NB4 (cell line): ENCODE measurements around the gene CP.
"Not testable (repeated sequence)": the region's sequence is repeated elsewhere in the genome, so short reads cannot be mapped to it uniquely, and the experiment has no call there.

Source experiments
- DNase-seq: peaks from one replicate; pipeline ENCODE4 v3.0.0; 2010; ENCODE audit warnings: low read depth
- H3K4me3 ChIP-seq: one replicate; pipeline ENCODE4 v1.5.1; 2011; ENCODE audit warnings: mild to moderate bottlenecking, low read depth, low read length, moderate library complexity
- MAX ChIP-seq: IDR thresholded peaks from 2 replicates; pipeline ENCODE4 v1.6.1; 2011; ENCODE audit warnings: low read depth, low read length
- MYC ChIP-seq: IDR thresholded peaks from 2 replicates; pipeline ENCODE4 v1.6.1; 2011; ENCODE audit warnings: low read depth, low read length
- POLR2A ChIP-seq: IDR thresholded peaks from 2 replicates; pipeline ENCODE4 v1.6.1; 2011; ENCODE audit warnings: mild to moderate bottlenecking; ENCODE audit not compliant: insufficient read length; ENCODE audit errors: extremely low read depth
- TF ChIP-seq, protein P1 (sequence below): IDR thresholded peaks from one replicate; pipeline ENCODE4 v1.5.1; 2012; ENCODE audit warnings: low read depth, low read length

The CP gene

DNA sequence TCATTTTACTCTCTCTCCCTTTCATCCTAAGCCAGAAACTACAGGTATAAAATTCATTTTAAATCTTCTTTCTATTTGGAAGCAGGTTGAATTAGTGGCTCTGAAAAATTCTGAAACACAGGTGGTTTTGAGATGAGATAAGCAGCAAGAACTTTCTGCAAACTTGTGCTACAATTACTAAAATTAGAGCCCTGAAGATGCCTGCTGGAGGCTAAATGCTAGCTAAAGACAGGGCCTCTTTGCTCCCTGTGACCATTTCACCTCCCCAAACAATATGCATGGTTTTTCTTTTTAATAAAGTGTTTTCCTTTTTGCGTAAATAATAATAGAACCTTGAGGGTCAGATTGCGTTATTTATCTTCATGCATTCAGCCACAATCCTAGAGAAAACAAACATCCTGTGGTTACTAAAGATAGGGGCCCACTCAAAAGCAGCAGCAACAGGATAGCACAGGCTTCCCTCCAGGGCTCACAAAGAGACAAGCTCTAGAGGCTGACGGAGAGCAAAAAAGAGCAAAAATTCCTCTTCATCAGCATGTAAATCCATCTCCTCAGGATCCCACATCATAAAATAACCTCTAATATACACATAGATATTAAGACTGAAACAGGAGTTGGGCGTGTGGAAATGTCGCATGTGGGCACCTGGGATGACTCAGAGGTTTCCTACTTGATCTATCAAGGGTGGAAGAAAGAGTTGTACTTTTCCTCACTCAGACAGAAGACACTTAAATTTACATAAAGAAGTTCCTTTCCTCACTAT is 26.5 kb upstream of the CP start:
- TF ChIP-seq MYC (no peak), MAX (no peak), POLR2A (no peak)
- TF ChIP-seq, protein P1, sequence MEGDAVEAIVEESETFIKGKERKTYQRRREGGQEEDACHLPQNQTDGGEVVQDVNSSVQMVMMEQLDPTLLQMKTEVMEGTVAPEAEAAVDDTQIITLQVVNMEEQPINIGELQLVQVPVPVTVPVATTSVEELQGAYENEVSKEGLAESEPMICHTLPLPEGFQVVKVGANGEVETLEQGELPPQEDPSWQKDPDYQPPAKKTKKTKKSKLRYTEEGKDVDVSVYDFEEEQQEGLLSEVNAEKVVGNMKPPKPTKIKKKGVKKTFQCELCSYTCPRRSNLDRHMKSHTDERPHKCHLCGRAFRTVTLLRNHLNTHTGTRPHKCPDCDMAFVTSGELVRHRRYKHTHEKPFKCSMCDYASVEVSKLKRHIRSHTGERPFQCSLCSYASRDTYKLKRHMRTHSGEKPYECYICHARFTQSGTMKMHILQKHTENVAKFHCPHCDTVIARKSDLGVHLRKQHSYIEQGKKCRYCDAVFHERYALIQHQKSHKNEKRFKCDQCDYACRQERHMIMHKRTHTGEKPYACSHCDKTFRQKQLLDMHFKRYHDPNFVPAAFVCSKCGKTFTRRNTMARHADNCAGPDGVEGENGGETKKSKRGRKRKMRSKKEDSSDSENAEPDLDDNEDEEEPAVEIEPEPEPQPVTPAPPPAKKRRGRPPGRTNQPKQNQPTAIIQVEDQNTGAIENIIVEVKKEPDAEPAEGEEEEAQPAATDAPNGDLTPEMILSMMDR: no peak
- peak; percentile 65 for DNase-seq
- H3K4me3 ChIP-seq: no peak overlapping the region

GRCh38 chr3:149247008-149247710 is 25.5 kb upstream of the CP start:
- TF ChIP-seq MYC: no peak
- no peak for TF ChIP-seq MAX
- TF ChIP-seq, protein P1: no peak
- no peak for TF ChIP-seq POLR2A
- H3K4me3 ChIP-seq: no peak overlapping the region

GRCh38 chr3:149245738-149246451 is 24.3 kb upstream of the CP start:
- H3K4me3 ChIP-seq: peak overlapping the region; percentile 48
- DNase-seq: peak; percentile 68
- no peak for TF ChIP-seq MAX

More at GRCh38 chr3:149247008-149247710, 25.5 kb upstream of the CP start:
- DNase-seq: peak; percentile 43

DNA sequence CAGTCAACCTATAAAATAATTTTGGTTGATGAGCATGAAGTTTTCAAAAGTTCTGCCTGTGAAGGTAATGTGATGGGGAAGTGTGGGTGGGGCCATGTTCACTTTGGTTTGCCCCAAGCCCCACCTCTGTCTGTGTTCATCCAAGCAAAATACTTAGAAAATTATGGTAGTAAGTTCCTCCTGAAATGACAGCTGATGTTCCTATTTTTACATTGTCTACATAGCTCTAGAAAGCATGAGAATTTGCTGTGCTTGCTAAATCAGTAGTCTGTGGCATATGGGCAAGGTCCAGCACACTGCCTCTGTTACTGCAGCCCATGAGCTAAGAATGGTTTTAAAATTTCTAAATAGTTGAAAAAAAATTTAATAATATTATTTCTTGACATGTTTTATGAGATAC is 21.9 kb upstream of the CP start:
- no peak for DNase-seq
- no peak overlapping the region for H3K4me3 ChIP-seq
- TF ChIP-seq POLR2A (no peak), MYC (no peak), MAX (no peak)
- TF ChIP-seq, protein P1: no peak

DNA sequence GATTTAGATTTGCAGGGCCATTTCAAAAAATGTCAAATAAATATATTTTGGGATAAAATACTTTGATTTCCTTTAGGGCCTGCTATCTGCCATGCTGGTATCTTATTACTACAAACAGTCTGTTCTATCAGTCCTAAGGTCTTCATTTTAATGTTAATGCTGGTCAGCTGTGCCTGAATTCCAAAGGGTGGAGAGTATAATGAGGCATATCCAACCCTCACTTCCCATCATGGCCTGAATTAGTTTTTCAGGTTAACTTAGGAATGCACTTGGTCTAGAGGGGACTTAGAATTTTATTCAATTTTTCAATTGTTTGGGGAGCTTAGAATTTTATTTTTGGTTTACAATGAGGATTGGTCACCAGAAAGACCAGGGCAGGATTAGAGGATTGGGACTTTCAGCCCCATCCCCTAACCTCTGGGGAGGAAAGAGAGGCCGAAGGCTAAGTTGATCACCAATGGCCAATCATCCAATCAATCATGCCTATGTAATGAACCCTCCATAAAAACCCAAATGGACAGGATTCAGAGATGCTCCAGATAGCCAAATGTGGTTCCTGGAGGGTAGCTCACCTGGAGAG is 17.8 kb upstream of the CP start:
- DNase-seq: no peak
- H3K4me3 ChIP-seq: no peak overlapping the region
- TF ChIP-seq MYC (no peak), POLR2A (no peak), MAX (no peak)
- TF ChIP-seq, protein P1: no peak

DNA sequence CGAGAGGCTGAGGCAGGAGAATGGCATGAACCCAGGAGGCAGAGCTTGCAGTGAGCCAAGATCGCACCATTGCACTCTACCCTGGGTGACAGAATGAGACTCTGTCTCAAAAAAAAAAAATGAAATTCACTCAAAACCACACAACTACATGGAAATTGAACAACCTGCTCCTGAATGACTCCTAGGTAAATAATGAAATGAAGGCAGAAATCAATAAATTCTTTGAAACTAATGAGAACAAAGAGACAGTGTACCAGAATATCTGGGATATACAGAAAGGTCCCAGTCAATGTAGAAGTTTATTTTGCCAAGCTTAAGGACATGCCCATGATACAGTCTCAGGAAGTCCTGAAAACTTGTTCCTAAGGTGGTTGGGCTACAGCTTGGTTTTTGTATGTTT is 16.6 kb upstream of the CP start:
- not testable (repeated sequence) for DNase-seq, H3K4me3 ChIP-seq
